Fibroblast of upper back skin (primary cell): ENCODE data around the gene PROM1.

Experiments used
- DNase-seq: peaks from one replicate; pipeline ENCODE4 v3.0.0-alpha.2; 2013

Gene PROM1

DNA sequence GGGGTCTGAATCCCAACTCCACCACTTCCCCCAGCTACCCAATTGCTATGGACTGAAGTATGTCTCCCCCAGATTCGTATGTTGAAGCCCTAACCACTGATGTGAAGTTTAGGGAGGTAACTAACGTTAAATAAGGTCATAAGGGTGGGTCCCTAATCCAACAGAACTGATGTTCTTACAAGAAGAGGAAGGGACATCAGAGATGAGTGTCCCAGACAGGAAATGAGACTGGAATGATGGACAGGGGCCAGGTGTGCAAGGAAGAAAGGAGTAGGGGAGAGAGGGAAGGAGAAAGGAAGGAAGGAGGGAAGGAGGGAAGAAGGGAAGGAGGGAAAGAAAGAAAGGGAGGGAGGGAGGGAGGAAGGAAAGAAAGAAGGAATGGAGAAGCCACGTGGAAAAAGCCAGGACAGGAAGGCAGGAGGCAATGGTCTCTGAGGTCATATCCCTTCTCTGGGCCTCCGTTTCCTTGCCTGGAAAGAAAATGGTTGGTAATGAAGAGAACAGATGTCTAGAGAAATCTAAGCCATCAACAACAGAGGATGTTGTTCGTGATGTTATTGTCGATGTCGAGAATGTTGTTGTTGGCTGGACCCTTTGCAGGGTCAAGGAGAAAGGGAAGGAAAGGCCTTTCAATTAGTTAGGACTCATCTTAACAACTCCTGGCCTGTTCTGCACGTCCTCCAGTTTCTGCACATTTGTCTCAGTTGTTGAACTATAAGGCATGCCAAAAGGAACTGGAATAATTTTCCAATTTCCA lies 61.8 kb downstream of the PROM1 start:
- no peak for DNase-seq

DNA sequence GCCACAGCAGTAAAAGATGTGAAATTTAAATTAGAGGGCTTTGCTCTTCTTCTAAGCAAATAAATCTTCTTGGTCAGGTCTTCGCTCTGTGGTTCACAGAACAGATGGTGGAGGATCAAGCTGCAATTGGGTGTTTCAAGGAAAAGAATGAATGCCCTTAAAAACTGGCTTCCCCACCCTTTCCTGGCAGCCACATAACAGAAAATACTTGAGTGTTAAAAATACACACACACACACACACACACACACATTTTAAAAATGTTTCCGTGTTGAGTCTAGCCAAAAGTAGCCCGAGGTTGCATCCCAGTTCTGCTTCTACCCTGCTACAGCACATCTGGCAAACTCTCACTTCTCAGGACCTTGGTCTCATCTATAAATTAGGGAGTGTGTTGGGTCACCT lies 64.2 kb downstream of the PROM1 start:
- DNase-seq: peak; percentile 31

DNA sequence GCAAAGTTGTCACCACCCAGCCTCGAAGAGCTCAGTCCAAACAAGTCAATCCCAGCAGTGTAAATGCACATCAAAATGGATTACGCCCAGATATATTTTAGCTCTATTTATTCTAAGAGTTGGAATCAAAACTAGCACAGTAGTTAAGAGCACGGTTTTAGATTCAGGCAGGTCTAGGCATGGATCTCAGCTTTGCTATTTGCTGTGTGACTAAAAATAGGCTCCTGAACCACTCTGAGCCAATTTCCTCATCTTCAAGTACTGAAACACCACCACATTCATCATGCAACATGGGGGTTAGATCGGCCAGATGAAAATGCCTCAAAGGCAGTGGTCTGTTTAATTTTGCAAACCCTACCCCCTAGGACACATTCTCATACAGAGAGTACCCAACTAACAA lies 65.0 kb downstream of the PROM1 start:
- no peak for DNase-seq

DNA sequence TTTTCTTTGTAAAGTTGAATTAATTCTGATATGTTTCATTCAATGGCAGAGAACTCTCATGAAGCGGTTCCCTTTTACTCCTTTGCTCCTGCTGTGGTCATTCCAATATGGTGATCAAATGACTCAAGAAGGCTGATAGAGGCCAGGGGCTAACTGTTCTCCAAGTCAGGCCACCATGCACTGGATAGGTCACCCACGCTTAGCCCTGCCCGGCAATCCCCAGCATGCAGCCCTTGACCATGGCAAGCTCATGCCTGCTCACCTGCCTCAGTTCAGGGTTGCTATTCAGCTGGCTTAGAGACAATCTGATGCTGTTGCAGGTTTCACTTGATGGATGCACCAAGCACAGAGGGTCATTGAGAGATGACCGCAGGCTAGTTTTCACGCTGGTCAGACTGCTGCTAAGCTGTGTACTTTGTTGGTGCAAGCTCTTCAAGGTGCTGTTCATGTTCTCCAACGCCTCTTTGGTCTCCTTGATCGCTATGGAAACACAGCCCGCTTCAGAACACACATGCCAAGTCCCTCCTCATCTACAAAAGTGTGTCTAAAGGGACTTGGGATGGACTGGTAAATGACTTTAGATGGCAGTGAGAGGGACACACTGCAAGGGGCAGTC lies 65.7 kb downstream of the PROM1 start:
- no peak for DNase-seq

DNA sequence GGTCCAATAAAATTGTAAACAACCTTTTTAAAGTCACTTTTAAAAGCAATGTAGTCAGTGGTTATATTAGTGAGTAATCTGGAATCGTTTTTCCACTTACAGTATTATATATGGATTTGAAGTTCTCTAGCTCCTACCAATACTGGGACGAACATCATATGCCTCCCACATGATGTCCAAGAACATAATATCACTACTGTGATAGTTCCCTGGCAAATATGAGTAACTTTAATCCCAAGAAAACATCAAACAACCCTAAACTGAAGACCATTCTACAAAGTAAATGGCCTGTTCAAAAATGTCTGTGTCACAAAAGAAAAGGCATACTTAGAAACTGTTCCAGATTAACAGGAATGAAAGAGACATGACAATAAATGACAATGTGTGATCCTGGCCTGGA lies 67.3 kb downstream of the PROM1 start:
- DNase-seq: no peak

DNA sequence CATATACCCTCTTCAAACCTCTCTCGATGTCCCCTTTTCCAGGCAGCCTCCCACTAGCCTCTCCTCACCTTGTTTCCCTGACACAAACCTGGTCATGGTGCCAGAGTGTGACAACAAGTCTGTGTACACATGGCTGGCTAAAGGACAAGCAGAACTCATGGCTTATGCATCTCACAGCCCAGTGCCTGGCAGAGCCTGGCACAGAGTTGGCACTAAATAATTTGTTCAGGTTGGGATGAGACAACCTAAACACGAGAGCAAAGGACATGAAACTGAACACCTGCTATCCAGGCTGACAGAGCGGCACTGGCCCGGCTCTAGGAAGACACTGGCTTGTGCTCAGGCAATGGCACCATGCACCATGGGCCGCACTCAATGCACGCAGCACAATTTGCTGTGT lies 72.7 kb downstream of the PROM1 start:
- DNase-seq: no peak

DNA sequence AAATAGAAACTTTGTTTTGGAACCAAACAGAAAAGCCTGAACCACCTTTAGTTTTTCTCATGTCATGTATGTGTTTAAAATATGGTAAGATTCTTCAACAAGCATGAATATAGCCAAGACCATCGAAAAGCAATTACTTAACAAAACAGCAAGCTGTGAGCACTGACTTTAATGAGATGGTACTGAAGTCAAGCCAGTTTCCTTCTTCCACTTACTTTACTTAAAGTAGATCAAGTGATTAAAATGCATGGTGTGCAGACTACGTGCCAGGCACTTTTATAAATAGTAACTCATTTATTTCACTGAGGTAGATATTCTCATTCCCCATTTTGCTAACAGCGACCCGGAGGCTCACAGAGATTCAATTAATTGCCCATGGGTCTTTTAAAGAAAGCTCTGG lies 74.7 kb downstream of the PROM1 start:
- DNase-seq: no peak

DNA sequence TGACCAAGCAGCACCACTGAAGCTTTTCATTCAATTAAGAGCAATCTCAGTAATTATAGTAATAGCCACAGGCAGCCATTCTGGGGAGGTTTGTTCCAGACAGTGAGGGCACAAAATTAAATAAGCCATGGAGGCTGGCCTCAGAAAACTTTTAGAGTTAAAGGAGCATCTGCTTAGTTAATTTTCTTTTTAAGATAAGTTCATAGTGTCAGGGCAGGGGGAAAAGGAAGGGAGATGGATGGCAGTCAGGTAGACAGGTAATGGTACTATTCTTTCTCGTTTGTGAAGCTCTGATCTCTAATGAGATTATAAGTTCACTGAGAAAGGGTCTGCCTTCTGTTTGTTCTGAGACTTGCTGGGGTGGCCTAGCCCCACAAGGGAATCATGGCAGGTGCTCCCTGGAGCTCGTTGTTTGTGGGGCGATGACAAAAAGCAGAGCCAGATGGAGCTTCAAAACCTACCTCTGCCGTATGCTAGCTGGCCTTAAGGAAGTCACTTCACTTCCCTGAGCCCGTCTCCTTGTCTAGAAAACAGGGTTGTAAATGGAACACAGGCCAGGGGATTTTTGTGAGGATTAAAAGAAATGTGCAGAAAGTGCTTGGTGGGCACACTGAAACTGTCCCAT lies 76.2 kb downstream of the PROM1 start:
- no peak for DNase-seq

DNA sequence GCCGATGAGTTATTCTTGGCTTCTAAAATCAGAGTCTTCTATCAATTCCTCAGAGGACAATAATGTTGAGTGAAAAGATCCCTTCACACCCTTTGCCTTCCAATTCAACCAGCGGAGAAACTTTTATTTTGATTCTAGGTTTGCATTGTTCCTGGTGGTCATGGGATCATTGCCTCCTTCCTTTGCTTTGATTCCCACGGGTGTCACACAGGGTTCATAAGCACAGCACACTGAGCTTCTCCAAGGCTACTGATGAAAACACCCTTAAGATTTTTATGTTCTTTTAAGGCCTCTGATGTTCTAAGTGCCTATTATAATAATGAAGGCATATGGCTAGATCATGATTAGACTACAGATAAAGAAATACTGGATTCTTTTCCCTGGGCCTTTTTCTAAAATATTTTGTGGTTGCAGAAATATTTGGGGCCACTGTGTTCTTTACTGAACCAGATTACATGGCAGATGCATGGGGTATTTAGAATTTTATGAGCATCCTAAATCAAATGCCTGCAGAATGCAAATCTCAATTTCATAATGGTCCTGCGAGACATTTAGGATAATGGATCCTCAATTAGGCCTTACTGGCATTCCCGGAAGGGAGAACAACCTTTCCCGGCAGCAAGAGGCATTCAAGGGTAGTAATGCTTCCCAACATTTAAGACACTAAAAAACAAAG lies 76.9 kb downstream of the PROM1 start:
- no peak for DNase-seq

DNA sequence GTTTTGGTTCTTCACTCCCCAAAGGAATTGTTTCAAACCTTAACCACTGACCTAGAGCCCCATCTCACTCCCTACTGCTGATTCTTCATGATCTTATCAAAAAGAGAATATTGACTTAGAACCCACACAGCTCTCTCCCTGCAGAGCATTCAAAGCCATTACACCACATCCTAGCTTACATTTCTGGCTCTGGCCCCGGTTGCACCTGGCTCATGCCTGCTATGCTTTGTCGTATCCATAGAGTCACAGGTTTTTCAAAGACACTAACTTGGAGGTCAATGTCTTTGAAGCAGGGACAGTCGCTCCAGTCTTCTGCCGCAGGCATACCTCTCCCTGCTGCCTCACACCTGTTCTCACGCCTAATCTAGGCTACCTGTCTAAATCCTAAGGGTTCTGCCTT lies 78.1 kb downstream of the PROM1 start:
- DNase-seq: no peak

DNA sequence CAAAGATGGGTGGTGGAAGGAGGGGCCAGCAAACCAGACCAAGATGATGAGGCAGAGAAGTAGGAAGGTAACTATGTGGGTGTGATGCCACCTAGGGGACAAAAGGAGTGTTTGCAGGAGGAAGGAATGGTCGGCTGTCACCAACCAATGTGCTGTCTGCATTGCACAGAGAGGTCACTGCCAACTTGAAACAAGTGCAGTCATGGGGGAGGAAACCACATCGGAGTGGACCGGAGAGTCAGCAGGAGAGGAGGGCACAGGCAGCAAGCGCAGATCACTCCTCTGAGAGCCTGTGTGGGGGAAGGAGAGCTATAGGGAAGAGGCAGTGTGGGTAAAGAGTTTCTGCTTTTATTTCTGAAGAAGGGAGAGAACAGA lies 82.4 kb downstream of the PROM1 start:
- DNase-seq: peak; percentile 73

DNA sequence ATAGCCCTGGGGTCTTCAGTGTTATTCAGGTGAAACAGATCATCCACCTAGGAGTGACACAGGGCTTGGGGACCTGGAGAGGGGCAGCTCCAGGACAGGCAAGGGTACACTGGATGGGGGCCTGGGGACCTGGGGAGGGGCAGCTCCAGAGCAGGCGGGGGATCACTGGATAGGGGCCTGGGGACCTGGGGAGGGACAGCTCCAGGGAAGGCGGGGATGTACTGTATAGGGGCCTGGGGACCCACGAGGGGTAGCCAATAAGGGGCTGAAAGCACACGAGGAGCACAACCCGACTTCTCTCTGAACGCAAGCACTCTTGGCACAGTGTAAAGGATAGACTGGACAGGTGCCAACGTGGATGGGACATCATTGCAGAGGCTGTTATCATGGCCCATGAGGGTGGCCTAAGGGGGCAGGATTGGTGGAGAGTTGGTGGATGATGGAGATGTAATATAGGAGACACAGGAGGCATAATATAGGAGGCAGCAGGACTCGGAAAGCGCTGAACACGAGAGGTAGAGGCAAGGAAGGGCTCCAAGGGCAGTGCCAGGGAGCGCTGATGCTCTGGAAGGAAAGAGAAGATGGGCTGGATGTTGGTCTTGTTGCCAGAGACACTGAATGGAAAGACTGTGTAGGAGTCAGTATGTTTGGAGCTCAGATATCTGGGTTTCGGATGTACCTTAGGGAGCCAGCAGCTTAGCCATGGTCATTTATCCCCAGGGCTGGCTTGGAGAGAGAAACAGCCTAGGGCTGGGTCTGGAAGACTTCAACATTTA lies 82.9 kb downstream of the PROM1 start:
- DNase-seq: no peak

DNA sequence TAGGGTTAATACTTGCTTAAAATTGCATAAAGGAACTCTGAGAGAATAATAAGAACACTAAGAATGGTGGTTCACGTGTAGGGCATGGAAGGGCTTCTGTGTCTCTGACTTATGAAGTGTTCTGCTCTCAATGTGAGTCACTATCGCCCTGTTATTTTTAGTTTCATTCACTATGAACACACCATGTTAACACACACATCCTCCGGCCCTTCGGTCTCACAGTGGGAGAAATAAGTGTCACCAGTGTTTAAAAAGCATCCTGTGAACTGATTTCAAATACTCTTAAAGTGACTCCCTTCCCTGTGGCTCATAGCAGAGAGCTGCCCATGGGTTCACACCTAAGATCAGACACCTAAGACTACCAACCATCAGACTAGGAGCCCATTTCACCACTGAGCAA lies 87.0 kb downstream of the PROM1 start:
- no peak for DNase-seq

DNA sequence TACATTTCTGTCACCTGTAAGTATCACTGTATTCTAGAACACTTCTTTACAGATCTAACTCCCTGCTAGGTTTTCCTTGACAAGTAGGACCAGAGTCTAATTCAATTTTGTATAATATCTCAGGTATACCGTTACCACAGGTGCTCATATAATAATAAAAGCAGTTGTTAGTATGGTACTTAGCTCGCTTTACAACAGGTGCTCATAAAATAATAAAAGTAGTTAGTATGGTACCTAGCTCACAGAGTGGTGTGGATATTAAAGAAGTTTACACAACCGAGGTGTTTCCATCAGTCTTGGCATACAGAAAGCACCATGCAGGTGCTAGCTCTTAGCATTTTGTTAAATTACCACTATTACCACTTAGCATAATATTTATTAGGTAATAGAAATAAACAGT lies 88.0 kb downstream of the PROM1 start:
- no peak for DNase-seq

DNA sequence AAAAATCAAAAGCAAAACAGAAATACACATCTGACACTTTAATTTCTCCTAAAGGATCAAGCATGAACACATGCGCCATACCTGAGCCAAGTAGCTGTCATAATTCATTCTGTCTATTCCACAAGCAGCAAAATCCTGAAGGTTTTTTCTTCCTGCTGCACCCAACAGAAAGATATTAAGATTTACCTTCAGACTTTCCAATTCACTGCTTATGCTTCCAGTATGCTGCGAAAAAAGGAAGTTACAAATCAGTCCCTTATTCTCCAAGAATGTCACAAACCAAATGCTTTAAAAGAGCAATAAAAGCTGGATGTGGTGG lies 91.7 kb downstream of the PROM1 start:
- DNase-seq: no peak

DNA sequence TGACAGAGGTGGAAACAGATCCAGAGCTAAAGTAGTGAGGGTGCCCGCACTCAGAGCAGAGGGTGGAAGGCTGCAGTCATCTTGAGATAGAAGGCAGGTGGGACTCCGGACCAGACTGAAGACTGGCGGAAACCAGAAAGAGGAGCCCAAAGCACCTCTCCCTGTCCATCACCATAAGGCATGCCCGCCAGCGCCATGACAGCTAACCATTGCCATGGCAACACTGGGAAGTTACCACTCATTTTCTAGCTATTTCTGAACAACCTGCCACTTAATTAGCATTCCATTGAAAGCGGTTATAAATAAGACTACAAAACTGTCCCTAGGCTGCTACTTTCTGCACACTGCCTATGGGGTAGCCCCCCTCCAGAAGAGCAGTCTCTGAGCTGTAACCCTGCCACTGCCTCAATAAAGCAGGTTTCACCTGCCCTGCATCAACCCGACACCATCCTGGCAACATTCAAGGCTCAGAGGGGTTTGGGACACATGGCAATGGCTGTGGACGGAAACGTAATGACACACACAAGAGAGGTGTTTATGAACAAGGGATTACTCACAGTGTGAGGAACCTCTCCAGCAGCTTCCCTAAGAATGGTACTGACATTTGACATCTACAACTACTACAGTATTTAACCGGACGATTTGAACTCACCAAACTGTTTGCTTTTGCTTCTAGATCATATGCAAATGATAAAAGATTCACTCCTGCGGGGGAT lies 93.1 kb downstream of the PROM1 start:
- no peak for DNase-seq

DNA sequence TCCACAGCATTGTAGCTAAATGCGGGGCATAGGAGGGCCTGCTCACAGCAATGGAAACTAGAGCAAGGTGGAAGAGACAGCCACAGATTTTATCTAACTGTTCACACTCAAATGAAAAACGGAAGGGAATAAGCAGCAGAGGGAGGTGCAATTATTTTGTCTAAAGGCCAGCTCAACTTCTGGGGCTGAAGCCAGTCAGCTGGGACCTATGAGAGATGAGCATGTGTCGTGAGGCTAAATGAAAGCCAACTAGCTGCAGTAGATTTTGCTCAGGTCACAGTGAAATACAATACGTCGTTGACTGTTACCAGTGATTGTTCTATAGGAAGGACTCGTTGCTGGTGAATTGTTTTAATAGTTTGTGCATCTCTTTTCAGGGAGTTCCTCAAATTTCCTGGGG lies 94.4 kb downstream of the PROM1 start:
- no peak for DNase-seq

DNA sequence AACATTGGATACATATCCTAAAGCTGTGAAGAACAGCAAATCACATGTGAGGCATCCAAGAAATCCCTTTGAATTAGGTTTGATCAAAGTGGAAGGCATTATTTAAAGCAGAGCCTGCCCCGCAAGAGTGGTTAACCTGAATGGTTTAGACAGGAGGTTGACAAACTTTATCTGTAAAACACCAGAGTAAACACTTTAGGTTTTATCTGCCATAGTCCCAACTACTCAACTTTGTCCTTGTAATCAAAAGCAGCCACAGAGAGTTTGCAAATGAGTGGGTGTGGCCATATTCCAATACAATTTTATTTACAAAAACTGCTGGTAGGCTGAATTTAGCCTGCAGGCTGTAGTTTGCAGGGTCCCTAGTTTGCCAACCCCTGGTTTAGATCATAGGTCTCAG lies 95.6 kb downstream of the PROM1 start:
- no peak for DNase-seq

DNA sequence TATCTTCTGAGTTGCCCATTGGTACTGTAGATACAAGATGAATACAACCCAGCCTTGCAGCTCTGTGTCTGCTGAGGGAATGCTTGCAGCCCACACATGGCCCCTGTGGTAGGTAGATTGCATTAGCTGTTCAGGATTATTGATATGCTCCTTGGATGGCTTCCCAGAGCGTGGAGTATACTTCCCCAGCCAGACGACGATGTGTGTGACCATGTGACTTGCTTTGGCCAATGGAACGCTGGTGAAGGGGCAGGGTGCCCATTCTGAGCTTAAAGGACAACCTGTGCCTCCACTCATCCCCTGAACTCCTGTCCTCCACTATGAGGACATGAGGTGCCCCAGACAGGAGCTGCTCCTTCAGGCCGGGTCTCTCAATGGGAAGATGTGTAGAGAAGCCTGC lies 96.9 kb downstream of the PROM1 start:
- no peak for DNase-seq

DNA sequence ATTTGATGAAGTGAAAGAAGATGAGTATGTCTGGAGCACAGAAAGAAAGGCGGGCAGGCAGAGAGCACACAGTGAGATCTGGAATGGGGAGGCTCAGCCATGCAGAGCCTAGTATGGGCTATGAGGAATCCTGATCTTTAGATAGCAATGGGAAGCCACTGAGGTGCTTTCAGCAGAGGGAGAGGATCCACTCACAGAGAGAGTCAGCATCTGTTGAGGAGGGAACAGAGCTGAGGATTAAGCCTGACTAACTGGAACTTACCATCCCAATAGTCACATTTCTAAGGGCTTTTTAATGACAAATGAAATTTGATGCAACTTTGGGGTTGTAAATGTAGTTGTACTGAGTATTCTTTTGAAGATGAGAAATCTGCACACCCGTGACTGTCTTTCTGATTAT lies 100.2 kb downstream of the PROM1 start:
- DNase-seq: no peak

DNA sequence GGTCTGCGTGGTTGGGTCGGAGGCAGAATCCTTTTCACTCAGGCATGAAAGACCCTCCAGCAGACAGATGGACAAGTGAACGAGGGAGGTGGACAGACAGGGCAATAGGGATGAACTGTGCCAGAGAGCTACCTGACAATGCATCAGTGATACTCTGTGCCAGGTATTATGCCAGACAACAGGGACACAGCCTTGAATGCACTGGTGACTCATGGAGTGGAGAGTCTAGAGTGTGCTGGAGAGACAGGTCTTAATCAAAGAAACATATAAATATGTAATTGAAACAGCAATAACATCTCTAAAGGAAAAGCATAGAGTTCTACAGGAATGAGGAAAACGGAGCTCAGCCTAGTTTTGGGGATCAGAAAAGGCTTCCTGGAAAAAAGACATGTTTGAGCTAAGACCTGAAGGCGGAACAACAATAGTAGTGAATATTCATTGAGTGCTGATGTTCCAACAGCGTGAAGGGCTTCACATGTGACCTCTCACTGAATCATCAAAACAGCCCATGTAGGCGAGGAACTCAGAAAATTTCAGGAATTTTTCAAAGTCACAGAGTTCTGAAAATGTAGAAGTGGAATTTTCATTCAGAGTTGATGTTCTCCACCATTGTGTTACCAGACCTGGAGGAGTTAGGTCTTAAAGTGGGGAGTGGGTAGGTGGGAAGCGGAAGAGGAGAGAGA lies 100.8 kb downstream of the PROM1 start:
- peak; percentile 23 for DNase-seq
